NOMO-1 (cell line): ENCODE results near the gene DPH7.
"Not testable (repeated sequence)": the region's sequence is repeated elsewhere in the genome, so short reads cannot be mapped to it uniquely, and the experiment has no call there.

ENCODE experiments used
- DNase-seq, 2 experiments: peaks; one replicate each; lab custom pipeline; 2025; ENCODE audit not compliant: unreplicated experiment in 2 of 2; lab: John Stamatoyannopoulos, UW

Gene DPH7

GRCh38 chr9:137581361-137582285 is 2.9 kb upstream of the DPH7 start:
- no peak for DNase-seq

DNA sequence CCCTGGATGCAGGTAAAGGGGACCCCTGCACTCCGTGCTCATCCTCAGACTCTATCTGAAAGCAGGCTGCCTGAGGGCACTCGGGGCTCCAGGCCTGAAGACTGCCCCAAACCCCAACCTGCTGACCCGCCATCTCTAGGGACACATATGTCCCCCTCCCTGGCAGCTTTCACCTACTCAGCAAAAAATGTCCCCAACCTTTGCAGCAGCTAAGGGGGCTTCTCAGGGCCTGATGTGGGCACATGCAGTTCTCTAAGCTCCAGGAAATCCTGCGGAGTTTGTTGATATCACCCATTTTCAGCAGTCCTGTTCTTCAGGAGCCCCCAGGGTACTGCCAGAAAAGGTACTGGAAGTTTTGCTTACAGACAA is 2.2 kb upstream of the DPH7 start:
- no peak for DNase-seq

DNA sequence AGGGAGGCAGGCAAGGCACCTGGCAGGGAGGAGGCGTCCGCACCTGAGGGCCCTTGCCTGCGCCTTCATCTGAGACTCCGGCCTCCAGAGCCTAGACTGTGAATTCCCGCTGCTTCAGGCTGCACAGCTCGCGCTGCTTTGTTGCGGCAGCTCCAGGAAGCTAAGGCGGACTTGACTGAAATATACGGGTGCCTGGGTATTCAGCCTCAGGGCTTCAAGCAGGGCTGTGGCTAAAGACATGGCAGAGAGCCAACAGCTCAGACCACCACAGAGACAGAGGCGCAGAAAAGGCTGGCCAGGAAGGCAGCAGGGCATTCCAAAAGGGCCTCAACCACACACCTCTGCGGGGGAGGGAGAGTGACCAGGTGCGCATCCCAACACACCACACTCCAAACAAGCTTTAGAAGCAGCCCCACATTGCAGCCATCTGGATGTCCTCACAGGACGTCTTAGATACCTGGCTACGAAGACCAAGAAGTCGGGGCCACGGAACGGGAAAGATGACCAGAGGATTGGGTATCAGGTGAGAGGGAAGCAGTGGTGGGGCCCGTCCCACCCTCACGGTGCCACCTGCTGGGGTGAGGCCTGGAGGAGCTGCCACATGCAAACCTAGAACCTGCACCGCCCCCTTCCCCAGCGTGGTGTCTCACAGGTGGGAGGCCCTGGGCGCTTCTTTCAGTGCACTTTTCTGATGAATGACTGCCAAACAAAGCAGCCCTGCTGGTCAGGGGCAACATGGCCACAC is 1.7 kb upstream of the DPH7 start:
- DNase-seq = no peak

DNA sequence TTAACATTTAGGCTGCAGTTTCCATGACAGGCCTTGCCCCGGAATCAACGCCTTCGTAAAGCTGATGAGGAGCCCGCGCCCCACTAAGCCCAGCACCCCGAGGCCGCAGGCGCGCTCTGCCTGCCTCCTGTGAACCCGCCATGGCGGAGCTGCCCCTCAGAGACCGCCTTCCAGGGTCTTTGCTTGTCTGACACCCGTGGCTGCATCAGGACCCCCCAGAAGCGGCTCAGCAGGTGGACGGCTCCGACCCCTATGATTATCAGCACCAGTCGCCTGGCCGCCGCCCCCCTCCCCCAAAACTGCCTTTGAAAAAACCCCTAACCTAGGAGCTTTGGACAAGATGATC is 507 bp upstream of the DPH7 start:
- DNase-seq = no peak

DNA sequence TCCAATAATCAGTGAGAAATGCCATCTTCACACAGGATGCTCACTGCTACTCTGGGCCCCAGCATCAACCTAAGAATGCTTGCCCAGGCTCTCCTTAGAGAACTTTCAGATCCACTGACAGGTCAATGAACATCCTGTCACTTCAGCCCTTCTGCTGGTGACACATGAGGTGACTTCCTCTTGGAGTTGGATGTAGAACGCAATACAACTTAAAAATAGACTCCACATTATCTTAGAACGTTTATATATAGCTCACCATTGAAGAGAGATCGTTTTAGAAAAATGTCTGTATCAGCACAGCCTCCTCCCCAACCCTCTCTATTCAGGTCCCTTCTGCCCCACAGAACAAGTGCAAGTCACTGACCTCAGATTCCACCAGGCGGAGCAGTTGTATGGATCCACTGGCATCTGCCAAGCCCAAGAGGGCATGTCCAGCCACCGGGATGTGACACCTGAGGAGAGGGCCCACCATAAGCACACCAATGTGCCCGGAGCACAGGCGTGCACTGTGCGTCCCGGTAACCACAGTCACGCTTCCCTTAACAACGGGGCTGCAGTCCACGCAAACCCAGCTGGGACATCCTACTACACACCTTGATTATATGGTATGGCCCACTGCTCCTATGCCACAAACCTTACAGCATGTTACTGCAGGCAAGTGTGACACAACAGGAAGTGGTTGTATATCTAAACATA is 2.9 kb downstream of the DPH7 start:
- peak; percentile 40 to 78 for DNase-seq

GRCh38 chr9:137575364-137575715 is 3.4 kb downstream of the DPH7 start:
- DNase-seq = peak; percentile 32 to 51

- DNase-seq = no peak
Observed at GRCh38 chr9:137574192-137574591, 4.5 kb downstream of the DPH7 start.

- DNase-seq = no peak
Observed at GRCh38 chr9:137570566-137570965, 8.2 kb downstream of the DPH7 start.

- DNase-seq = no peak
Observed at GRCh38 chr9:137569609-137570203, 9.0 kb downstream of the DPH7 start.

- DNase-seq = not testable (repeated sequence)
Observed at GRCh38 chr9:137568445-137568844, 10.3 kb downstream of the DPH7 start.

- peak in 1 of 2 experiments; percentile 22 for DNase-seq
Observed at GRCh38 chr9:137564817-137565411, 13.8 kb downstream of the DPH7 start.

DNA sequence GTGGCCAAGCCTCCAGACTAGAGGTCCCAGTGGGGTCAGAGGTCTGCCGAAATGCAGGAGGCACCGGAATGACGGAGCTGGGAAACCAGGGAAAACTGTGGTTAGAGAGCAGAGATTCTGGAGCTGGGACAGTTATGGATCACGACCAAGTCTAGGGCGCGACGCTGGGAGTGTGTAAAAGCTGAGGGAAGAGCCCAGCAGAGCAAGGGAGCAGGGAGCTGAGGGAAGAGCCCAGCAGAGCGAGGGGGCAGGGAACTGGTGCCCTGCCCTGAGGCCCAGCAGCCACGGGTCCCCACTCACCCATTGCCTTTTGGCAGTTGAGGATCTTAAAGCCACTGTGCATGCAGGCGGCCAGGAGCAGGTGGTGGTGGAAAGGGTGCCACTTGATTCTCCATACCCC is 14.6 kb downstream of the DPH7 start:
- DNase-seq = no peak

DNA sequence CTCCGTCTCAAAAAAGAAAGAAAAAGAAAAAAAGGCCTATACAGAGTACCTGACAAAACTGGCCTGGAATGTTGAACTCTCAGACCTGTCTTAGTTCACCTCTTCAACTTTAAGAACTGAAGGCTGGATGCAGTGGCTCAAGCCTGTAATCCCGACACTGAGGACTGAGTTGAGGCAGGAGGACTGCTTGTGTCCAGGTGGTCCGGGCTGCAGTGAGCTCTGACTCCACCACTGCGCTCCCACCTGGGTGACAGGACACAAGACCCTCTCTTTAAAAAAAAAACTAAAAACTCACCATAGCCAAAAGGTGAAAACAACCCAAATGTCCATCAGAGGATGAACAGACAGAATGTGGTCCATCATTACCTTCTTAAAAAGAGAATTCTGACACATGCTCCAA is 20.6 kb downstream of the DPH7 start:
- no peak for DNase-seq

DNA sequence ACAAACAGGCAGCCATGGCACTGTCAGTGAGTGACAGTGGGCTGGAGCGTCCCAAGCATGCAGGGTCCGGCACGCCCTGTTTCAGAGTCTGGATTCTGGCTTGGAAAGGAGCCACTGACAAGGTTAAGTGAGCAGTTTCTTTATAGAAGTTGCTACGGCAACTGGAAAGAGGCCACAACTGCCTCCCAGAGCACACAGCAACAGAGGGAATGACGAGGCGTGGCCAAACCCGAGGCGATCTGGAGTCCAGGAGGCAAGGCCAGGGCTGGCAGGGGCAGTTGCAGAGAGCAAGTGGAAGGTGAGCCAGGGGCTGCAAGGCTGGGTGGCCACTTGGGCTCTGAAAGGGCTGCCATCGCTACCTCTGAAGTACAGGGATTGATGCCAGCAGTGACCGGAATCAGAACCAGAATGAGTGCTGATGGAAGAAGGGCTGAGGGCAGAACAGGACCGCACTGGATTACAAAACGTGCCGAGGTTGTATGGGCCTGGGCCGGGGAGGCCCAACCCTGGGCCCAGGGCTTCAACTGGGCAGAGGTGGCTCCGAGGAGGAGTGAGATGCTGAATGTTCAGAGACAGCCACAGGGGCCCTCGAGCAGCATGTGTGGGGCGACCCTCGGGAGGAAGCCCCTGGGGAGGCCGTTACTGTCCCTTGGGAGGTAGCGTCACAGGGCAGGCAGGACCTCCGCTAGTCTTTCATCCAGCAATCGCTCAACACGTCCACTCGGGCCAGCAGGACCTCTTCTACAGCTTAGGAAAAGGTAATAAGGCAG is 22.5 kb downstream of the DPH7 start:
- no peak for DNase-seq

DNA sequence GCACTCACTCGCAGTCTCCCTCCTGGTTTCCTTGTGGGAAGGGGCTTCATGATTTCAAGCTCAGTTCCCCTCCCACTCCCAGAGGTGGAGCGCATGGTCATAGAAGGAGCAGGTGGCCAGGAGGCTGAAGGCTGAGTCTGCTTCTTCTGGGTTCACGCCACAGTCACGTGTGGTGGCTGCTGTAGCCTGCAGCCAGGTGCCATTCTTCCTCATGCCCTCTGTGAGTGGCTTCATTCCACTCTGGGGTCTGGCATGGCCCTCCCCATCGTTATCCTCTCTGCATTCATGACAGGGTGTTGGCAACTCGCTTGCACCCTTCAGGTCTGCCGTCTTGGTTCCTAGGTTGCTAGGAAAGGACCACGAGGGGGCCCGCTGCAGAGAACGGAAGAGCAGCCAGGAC is 23.5 kb downstream of the DPH7 start:
- DNase-seq = no peak

DNA sequence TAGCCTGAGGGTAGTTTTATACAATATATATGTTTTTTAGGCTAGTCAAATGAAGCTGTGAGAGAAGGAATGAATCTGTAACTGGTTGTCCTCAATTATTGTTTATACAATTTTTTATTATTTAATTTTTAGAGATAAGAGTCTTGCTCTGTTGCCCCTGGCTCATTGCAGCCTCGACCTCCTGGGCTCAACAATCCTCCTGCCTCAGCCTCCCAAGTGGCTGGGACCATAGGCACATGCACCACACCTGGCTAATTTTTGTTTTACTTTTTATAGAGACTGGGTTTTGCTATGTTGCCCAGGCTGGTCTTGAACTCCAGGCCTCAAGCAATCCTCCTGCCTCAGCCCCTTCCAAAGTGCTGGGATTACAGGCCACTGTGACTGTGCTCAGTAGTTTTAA is 24.4 kb downstream of the DPH7 start:
- no peak for DNase-seq

DNA sequence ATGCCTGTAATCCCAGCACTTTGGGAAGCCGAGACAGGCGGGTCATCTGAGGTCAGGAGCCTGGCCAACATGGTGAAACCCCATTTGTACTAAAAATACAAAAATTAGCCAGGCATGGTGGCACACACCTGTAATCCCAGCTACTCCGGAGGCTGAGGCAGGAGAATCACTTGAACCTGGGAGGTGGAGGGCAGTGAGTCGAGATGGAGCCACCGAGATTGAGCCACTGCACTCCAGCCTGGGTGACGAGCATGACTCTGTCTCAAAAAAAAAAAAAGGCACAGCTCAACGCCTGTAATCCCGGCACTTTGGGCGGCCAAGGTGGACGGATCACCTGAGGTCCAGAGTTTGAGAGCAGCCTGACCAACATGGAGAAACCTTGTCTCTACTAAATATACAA is 25.1 kb downstream of the DPH7 start:
- DNase-seq = not testable (repeated sequence)

DNA sequence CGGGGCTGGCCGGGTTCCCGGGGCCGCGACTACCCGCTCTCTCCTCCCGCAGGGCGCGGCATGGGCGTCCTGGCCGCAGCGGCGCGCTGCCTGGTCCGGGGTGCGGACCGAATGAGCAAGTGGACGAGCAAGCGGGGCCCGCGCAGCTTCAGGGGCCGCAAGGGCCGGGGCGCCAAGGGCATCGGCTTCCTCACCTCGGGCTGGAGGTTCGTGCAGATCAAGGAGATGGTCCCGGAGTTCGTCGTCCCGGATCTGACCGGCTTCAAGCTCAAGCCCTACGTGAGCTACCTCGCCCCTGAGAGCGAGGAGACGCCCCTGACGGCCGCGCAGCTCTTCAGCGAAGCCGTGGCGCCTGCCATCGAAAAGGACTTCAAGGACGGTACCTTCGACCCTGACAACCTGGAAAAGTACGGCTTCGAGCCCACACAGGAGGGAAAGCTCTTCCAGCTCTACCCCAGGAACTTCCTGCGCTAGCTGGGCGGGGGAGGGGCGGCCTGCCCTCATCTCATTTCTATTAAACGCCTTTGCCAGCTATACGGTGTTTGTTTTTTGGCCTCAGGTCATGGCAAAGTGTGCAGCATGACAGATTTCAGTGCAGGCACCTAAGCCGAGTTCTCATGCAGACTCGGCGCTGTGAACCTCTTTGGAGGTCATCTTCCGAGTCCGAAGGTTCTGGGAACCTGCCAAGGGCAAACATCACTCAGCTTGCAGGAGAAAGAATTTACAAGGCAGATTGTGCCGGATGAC is 26.5 kb downstream of the DPH7 start:
- DNase-seq = peak; percentile 9 to 52

DNA sequence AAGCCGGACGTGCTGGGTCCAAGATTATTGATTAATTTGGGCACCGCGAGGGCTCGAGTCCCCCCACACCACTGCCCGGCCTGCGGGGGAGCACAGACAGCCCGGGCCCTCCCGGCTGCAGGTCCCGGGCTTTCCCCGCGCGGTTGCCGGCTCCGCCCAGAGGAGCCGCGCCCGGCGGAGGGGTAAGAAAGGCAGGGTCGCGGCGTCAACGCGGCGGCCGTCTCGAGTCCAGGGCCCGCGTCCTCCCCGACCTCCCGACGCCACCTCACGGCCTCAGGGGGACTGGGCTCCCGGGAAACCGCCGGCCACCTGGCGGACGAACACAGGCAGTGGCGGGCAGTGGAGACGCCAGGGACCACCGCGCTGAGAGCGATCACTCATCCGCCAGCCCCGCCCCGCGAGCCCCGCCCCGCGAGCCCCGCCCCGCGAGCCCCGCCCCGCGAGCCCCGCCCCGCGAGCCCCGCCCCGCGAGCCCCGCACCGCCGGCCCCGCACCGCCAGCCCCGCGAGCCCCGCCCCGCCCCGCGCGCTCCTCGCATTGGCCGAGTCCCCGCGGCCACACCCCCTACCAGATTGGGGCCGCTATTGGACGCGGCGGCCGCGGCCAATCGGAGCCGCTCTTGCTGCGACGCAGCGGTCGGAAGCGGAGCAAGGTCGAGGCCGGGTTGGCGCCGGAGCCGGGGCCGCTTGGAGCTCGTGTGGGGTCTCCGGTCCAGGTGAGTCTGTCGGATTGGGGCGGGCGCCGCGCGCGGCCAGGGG is 27.3 kb downstream of the DPH7 start, which contains the start of gene MRPL41:
MRPL41 (plus strand) TSS at position 616 of the 758 bp plus-strand sequence. CDS start 203 bp downstream, outside the sequence.
- DNase-seq = peak; percentile 92 to 97
